Panc1 (cell line): ENCODE measurements around the gene MCM7.

Source experiments
- POLR2AphosphoS5 ChIP-seq: IDR thresholded peaks from 2 replicates; pipeline ENCODE4 v1.6.1; 2012; ENCODE audit warnings: mild to moderate bottlenecking, low read depth, low read length, moderate library complexity
- SIN3A ChIP-seq: IDR thresholded peaks from 2 replicates; pipeline ENCODE4 v1.6.1; 2012; ENCODE audit warnings: low read depth, mild to moderate bottlenecking, low read length, moderate library complexity, borderline replicate concordance; ENCODE audit not compliant: insufficient read depth
- TCF7L2 ChIP-seq: IDR thresholded peaks from 2 replicates; pipeline ENCODE4 v1.6.1; 2011; ENCODE audit warnings: mild to moderate bottlenecking, low read depth, low read length, inconsistent platforms
- TF ChIP-seq, protein P1 (sequence below): fragments of 450-650 bp; IDR thresholded peaks from 2 replicates; pipeline ENCODE4 v1.5.1; 2017; ENCODE audit warnings: mild to moderate bottlenecking
- TF ChIP-seq, protein P2 (sequence below), 2 experiments: IDR thresholded peaks; 2 replicates each; pipeline ENCODE4 v1.6.1; 2011 to 2012; ENCODE audit warnings: low read depth in 2 of 2, control low read depth in 1 of 2, low read length in 1 of 2, mild to moderate bottlenecking in 1 of 2, moderate library complexity in 1 of 2; ENCODE audit not compliant: insufficient read depth in 1 of 2

DNA sequence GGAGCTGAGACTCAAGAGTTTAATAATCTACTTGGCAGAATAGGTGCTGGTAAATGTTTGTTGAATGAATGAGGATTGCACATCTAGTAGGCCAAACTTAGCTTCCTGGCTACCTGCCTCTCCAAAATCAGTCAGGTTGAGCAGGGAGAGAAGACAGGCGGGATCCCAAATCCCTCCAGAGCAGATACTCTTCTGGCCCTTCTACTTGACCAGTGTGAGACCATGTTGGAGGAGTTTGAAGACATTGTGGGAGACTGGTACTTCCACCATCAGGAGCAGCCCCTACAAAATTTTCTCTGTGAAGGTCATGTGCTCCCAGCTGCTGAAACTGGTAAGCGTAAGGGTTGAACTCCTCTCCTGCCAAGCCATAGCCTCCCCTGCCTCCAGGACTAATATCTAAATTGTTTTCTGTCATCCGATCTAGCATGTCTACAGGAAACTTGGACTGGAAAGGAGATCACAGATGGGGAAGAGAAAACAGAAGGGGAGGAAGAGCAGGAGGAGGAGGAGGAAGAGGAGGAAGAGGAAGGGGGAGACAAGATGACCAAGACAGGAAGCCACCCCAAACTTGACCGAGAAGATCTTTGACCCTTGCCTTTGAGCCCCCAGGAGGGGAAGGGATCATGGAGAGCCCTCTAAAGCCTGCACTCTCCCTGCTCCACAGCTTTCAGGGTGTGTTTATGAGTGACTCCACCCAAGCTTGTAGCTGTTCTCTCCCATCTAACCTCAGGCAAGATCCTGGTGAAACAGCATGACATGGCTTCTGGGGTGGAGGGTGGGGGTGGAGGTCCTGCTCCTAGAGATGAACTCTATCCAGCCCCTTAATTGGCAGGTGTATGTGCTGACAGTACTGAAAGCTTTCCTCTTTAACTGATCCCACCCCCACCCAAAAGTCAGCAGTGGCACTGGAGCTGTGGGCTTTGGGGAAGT lies 23.4 kb upstream of the MCM7 start:
- TF ChIP-seq, protein P1, sequence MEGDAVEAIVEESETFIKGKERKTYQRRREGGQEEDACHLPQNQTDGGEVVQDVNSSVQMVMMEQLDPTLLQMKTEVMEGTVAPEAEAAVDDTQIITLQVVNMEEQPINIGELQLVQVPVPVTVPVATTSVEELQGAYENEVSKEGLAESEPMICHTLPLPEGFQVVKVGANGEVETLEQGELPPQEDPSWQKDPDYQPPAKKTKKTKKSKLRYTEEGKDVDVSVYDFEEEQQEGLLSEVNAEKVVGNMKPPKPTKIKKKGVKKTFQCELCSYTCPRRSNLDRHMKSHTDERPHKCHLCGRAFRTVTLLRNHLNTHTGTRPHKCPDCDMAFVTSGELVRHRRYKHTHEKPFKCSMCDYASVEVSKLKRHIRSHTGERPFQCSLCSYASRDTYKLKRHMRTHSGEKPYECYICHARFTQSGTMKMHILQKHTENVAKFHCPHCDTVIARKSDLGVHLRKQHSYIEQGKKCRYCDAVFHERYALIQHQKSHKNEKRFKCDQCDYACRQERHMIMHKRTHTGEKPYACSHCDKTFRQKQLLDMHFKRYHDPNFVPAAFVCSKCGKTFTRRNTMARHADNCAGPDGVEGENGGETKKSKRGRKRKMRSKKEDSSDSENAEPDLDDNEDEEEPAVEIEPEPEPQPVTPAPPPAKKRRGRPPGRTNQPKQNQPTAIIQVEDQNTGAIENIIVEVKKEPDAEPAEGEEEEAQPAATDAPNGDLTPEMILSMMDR: no peak
- TF ChIP-seq POLR2AphosphoS5 (no peak), TCF7L2 (no peak), SIN3A (no peak)
- TF ChIP-seq, protein P2, sequence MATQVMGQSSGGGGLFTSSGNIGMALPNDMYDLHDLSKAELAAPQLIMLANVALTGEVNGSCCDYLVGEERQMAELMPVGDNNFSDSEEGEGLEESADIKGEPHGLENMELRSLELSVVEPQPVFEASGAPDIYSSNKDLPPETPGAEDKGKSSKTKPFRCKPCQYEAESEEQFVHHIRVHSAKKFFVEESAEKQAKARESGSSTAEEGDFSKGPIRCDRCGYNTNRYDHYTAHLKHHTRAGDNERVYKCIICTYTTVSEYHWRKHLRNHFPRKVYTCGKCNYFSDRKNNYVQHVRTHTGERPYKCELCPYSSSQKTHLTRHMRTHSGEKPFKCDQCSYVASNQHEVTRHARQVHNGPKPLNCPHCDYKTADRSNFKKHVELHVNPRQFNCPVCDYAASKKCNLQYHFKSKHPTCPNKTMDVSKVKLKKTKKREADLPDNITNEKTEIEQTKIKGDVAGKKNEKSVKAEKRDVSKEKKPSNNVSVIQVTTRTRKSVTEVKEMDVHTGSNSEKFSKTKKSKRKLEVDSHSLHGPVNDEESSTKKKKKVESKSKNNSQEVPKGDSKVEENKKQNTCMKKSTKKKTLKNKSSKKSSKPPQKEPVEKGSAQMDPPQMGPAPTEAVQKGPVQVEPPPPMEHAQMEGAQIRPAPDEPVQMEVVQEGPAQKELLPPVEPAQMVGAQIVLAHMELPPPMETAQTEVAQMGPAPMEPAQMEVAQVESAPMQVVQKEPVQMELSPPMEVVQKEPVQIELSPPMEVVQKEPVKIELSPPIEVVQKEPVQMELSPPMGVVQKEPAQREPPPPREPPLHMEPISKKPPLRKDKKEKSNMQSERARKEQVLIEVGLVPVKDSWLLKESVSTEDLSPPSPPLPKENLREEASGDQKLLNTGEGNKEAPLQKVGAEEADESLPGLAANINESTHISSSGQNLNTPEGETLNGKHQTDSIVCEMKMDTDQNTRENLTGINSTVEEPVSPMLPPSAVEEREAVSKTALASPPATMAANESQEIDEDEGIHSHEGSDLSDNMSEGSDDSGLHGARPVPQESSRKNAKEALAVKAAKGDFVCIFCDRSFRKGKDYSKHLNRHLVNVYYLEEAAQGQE (IDR thresholded peaks at IDR 0.05; ENCODE audit: insufficient read depth in 1 of 2, low read depth in 2 of 2, low read length in 1 of 2): no peak
